ENCODE data around the gene NPHP4. TPM values are rescaled to one million over a fixed set of nuclear protein-coding genes. Genes with fewer than 3 reads are reported as not detected.

NPHP4 gene
- total RNA-seq, 2 experiments from 2014 or later = 6.2 to 7.7 TPM

- Mint-ChIP-seq H3K27ac (no peak overlapping the region), H3K9me3 (no peaks in the 10 kb centered on the region), H3K36me3 (ENCODE audit: low read depth) (no peaks in the 10 kb centered on the region), H3K4me3 (no peak overlapping the region), H3K4me1 (ENCODE audit: low read depth) (no peaks in the 10 kb centered on the region), H3K27me3 (no peaks in the 10 kb centered on the region)
- TF ChIP-seq CTCF (IDR thresholded peaks at IDR 0.05) = no peak
- DNase-seq (no peak), ATAC-seq (ENCODE audit: poor library complexity) (no peak)
- Histone ChIP-seq H3K4me3 (ENCODE audit: low read length) (no peak overlapping the region), H3K4me1 (ENCODE audit: insufficient read depth, low read length) (no peaks in the 10 kb centered on the region), H3K27ac (ENCODE audit: low read depth in 1 of 2, low read length in 2 of 2) (no peak overlapping the region), H3K9me3 (ENCODE audit: control insufficient read depth in 1 of 2, insufficient read depth in 1 of 2, low read length in 2 of 2) (no peaks in the 10 kb centered on the region), H3K36me3 (ENCODE audit: insufficient read depth, low read length) (peaks cover 17% of the 10 kb centered on the region), H3K27me3 (ENCODE audit: control insufficient read depth in 1 of 2, insufficient read depth in 2 of 2, low read length in 2 of 2) (no peaks in the 10 kb centered on the region)
- POLR2A ChIA-PET = no interaction called here
- CTCF ChIA-PET = no interaction called here
- intact Hi-C loops (cut with DNase I, micrococcal nuclease) = no loop called here
These were observed 24.1 kb upstream of the NPHP4 start for GRCh38 chr1:6016191-6016865.

- POLR2A ChIA-PET = no interaction called here
- H3K36me3 ChIP-seq (ENCODE audit: insufficient read depth, low read length) = peaks cover 17% of the 10 kb centered on the region
- DNase-seq (peak in 2 of 14 experiments; percentile 26 to 34), ATAC-seq (ENCODE audit: poor library complexity) (no peak)
- Mint-ChIP-seq H3K4me3 (no peak overlapping the region), H3K9me3 (no peaks in the 10 kb centered on the region), H3K27ac (no peak overlapping the region), H3K27me3 (no peaks in the 10 kb centered on the region), H3K36me3 (ENCODE audit: low read depth) (no peaks in the 10 kb centered on the region), H3K4me1 (ENCODE audit: low read depth) (no peaks in the 10 kb centered on the region)
- intact Hi-C loops (cut with DNase I, micrococcal nuclease) = no loop called here
- no peak for TF ChIP-seq CTCF (IDR thresholded peaks at IDR 0.05)
- H3K27me3 ChIP-seq (ENCODE audit: control insufficient read depth in 1 of 2, insufficient read depth in 2 of 2, low read length in 2 of 2) = no peaks in the 10 kb centered on the region
- H3K4me1 ChIP-seq (ENCODE audit: insufficient read depth, low read length) = peaks cover 6% of the 10 kb centered on the region
- CTCF ChIA-PET = no interaction called here
- H3K27ac ChIP-seq (ENCODE audit: low read depth in 1 of 2, low read length in 2 of 2) = no peak overlapping the region
- no peak overlapping the region for H3K4me3 ChIP-seq (ENCODE audit: low read length)
- H3K9me3 ChIP-seq (ENCODE audit: control insufficient read depth in 1 of 2, insufficient read depth in 1 of 2, low read length in 2 of 2) = no peaks in the 10 kb centered on the region
These were observed 22.1 kb upstream of the NPHP4 start for GRCh38 chr1:6014130-6014999.

GRCh38 chr1:6013491-6013890, 21.3 kb upstream of the NPHP4 start:
- no peak for DNase-seq
- Mint-ChIP-seq H3K36me3 (ENCODE audit: low read depth) (no peaks in the 10 kb centered on the region), H3K4me1 (ENCODE audit: low read depth) (no peaks in the 10 kb centered on the region), H3K27me3 (no peaks in the 10 kb centered on the region), H3K9me3 (no peaks in the 10 kb centered on the region), H3K4me3 (no peak overlapping the region), H3K27ac (no peak overlapping the region)
- POLR2A ChIA-PET = no interaction called here
- CTCF ChIA-PET = no interaction called here
- ATAC-seq (ENCODE audit: poor library complexity) = no peak
- no peaks in the 10 kb centered on the region for H3K9me3 ChIP-seq (ENCODE audit: control insufficient read depth in 1 of 2, insufficient read depth in 1 of 2, low read length in 2 of 2)
- no peak for TF ChIP-seq CTCF (IDR thresholded peaks at IDR 0.05)
- peaks cover 17% of the 10 kb centered on the region for H3K36me3 ChIP-seq (ENCODE audit: insufficient read depth, low read length)
- H3K4me1 ChIP-seq (ENCODE audit: insufficient read depth, low read length) = peaks cover 8% of the 10 kb centered on the region
- no peaks in the 10 kb centered on the region for H3K27me3 ChIP-seq (ENCODE audit: control insufficient read depth in 1 of 2, insufficient read depth in 2 of 2, low read length in 2 of 2)
- intact Hi-C loops (cut with DNase I, micrococcal nuclease) = no loop called here
- no peak overlapping the region for H3K27ac ChIP-seq (ENCODE audit: low read depth in 1 of 2, low read length in 2 of 2)
- no peak overlapping the region for H3K4me3 ChIP-seq (ENCODE audit: low read length)

Measured in CD4-positive, alpha-beta T cell (primary cell).